CD4-positive, alpha-beta T cell (primary cell): Measurements from ENCODE around the gene KCNQ1OT1. TPM values are rescaled to one million over a fixed set of nuclear protein-coding genes. Genes with fewer than 3 reads are reported as not detected.

ENCODE experiments used
- ATAC-seq: fragments of 200-7000 bp; cut with Tn5 transposase; one replicate; pipeline ENCODE4 v1.10.0; 2022; ENCODE audit warnings: mild to moderate bottlenecking; ENCODE audit not compliant: poor library complexity
- CTCF ChIA-PET: fragments of 350-600 bp; sonication (Branson Sonifier 250); formaldehyde crosslinking; loops from one replicate; lab custom pipeline; 2021; ENCODE audit warnings: antibody characterized with exemption, inconsistent platforms; lab: Charles Lee
- POLR2A ChIA-PET: fragments of 350-600 bp; sonication (Branson Sonifier 250); formaldehyde crosslinking; loops from one replicate; lab custom pipeline; 2021; ENCODE audit warnings: antibody characterized with exemption, inconsistent platforms; lab: Charles Lee
- DNase-seq, 14 experiments: peaks; one replicate each; pipeline ENCODE4 v3.0.0-alpha.2; 2013 to 2020; ENCODE audit warnings: mixed read lengths in 2 of 14
- H3K27ac ChIP-seq, 2 donors: one replicate each; pipeline versions ENCODE4 v1.5.1 to v1.7.0; 2013; ENCODE audit warnings: low read length in 2 of 2, low read depth in 1 of 2, mild to moderate bottlenecking in 1 of 2
- H3K27me3 ChIP-seq, 2 experiments: 1 replicate in 1 of 2; 2 replicates in 1 of 2; pipeline versions ENCODE4 v1.6.1 to v1.7.0; 2013; ENCODE audit warnings: low read length in 2 of 2, control low read depth in 1 of 2, mild to moderate bottlenecking in 1 of 2, moderate library complexity in 1 of 2; ENCODE audit not compliant: insufficient read depth in 2 of 2, control insufficient read depth in 1 of 2
- H3K36me3 ChIP-seq: one replicate; pipeline ENCODE4 v1.6.1; 2013; ENCODE audit warnings: low read length, control low read depth; ENCODE audit not compliant: insufficient read depth
- H3K4me1 ChIP-seq: one replicate; pipeline ENCODE4 v1.6.1; 2013; ENCODE audit warnings: low read length, control low read depth; ENCODE audit not compliant: insufficient read depth
- H3K4me3 ChIP-seq: one replicate; pipeline ENCODE4 v1.5.1; 2013; ENCODE audit warnings: mild to moderate bottlenecking, low read length, moderate library complexity
- H3K9me3 ChIP-seq, 2 experiments: 1 replicate in 1 of 2; 2 replicates in 1 of 2; pipeline versions ENCODE4 v1.6.1 to v1.7.0; 2013; ENCODE audit warnings: low read length in 2 of 2, mild to moderate bottlenecking in 2 of 2, control low read depth in 1 of 2, moderate library complexity in 1 of 2; ENCODE audit not compliant: control insufficient read depth in 1 of 2, insufficient read depth in 1 of 2
- H3K27ac Mint-ChIP-seq: one replicate; pipeline ENCODE4 v1.8.0; 2020; ENCODE audit warnings: mixed read lengths
- H3K27me3 Mint-ChIP-seq: one replicate; pipeline ENCODE4 v1.8.0; 2021; ENCODE audit warnings: mixed read lengths
- H3K36me3 Mint-ChIP-seq: one replicate; pipeline ENCODE4 v1.8.0; 2021; ENCODE audit warnings: low read depth, mixed read lengths
- H3K4me1 Mint-ChIP-seq: one replicate; pipeline ENCODE4 v1.8.0; 2021; ENCODE audit warnings: low read depth, mixed read lengths
- H3K4me3 Mint-ChIP-seq: one replicate; pipeline ENCODE4 v1.8.0; 2020; ENCODE audit warnings: mild to moderate bottlenecking, mixed read lengths
- H3K9me3 Mint-ChIP-seq: one replicate; pipeline ENCODE4 v1.8.0; 2020; ENCODE audit warnings: mixed read lengths
- CTCF ChIP-seq: fragments of 200-600 bp; IDR thresholded peaks from one replicate; pipeline ENCODE4 v1.8.0; 2022; ENCODE audit warnings: antibody characterized with exemption, mild to moderate bottlenecking
- intact Hi-C, 2 experiments: fragments of 100-400 bp; cut with DNase I in 1 of 2; cut with micrococcal nuclease in 1 of 2; formaldehyde crosslinking; loops; one replicate each; pipeline versions ENCODE4 v1.15.1 to v1.9.0; 2023 to 2025; cut with DNase I, micrococcal nuclease
- total RNA-seq, 174 experiments: library from RNA in 2 of 174; stranded (reverse) in 2 of 174; gene quantifications; one replicate each; pipeline ENCODE4 v1.2.3 and lab custom pipeline; 2021 to 2026

KCNQ1OT1 gene
- total RNA-seq, 2 experiments from 2014 or later: 0.17 to 0.22 TPM

GRCh38 chr11:2586793-2587131 is 113.0 kb downstream of the KCNQ1OT1 start:
- no peak overlapping the region for H3K4me3 ChIP-seq
- Mint-ChIP-seq H3K4me3 (no peak overlapping the region), H3K4me1 (no peaks in the 10 kb centered on the region), H3K9me3 (no peaks in the 10 kb centered on the region), H3K27me3 (no peaks in the 10 kb centered on the region), H3K27ac (no peak overlapping the region), H3K36me3 (peaks cover 38% of the 10 kb centered on the region)
- ATAC-seq: no peak
- DNase-seq: peak in 1 of 14 experiments; percentile 31
- H3K9me3 ChIP-seq: peaks cover 0 to 14% of the 10 kb centered on the region in 2 experiments
- no peak for TF ChIP-seq CTCF
- POLR2A ChIA-PET: no interaction called here
- CTCF ChIA-PET: no interaction called here
- H3K4me1 ChIP-seq: no peaks in the 10 kb centered on the region
- no peak overlapping the region for H3K27ac ChIP-seq
- no peaks in the 10 kb centered on the region for H3K27me3 ChIP-seq
- intact Hi-C loops: no loop called here
- H3K36me3 ChIP-seq: peaks cover 30% of the 10 kb centered on the region

DNA sequence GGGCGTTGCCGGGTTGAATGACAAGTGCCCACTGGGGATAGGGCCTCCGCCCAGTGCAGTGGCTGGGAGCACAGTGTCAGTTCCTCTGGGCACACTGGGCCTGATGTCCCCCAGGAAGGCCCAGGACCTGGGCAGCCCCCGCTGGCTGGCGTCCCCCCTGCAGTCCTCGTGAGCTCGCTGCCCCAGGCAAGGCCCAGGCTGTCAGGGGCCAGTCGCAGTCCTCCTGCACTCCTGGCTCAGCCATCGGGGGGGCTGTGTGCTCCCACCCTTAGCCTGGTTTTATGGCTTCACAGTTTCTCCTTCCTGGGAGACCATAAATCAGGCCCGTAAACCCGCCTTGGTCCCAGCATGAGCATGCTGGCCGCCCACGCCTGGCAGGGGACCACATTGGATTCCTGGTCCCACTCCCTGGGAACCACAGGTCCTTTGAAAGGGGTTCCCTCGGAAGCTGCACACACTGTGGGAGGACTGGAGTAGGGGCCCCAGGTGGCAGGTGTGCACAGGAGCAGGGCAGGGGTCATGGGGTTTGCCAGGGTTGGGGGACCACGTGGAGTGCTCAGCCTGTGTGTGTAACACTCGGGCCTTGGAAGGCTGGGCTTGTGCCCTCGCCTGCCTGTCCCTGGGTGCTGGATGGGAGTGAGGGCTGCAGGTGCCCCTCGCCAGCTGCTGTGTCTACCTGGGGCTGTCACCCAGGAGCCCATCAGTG is 113.6 kb downstream of the KCNQ1OT1 start:
- intact Hi-C loops: no loop called here
- DNase-seq (peak in 1 of 14 experiments; percentile 26), ATAC-seq (no peak)
- H3K27ac ChIP-seq: no peak overlapping the region
- ChIA-PET CTCF (no interaction called here), POLR2A (no interaction called here)
- H3K9me3 ChIP-seq: peaks cover 0 to 10% of the 10 kb centered on the region in 2 experiments
- Mint-ChIP-seq H3K36me3 (peaks cover 34% of the 10 kb centered on the region), H3K4me3 (no peak overlapping the region), H3K27me3 (no peaks in the 10 kb centered on the region), H3K4me1 (no peaks in the 10 kb centered on the region), H3K27ac (no peak overlapping the region), H3K9me3 (no peaks in the 10 kb centered on the region)
- no peak overlapping the region for H3K4me3 ChIP-seq
- H3K36me3 ChIP-seq: peaks cover 30% of the 10 kb centered on the region
- H3K4me1 ChIP-seq: no peaks in the 10 kb centered on the region
- no peak for TF ChIP-seq CTCF
- no peaks in the 10 kb centered on the region for H3K27me3 ChIP-seq

GRCh38 chr11:2585566-2586086 is 114.2 kb downstream of the KCNQ1OT1 start:
- no peaks in the 10 kb centered on the region for H3K4me1 Mint-ChIP-seq
- no peak overlapping the region for H3K27ac Mint-ChIP-seq
- H3K36me3 ChIP-seq: peaks cover 28% of the 10 kb centered on the region
- ChIA-PET POLR2A (no interaction called here), CTCF (no interaction called here)
- no peaks in the 10 kb centered on the region for H3K4me1 ChIP-seq
- no peak overlapping the region for H3K4me3 Mint-ChIP-seq
- DNase-seq (peak in 1 of 14 experiments; percentile 23), ATAC-seq (no peak)
- intact Hi-C loops: no loop called here
- peaks cover 29% of the 10 kb centered on the region for H3K36me3 Mint-ChIP-seq
- H3K9me3 ChIP-seq: peaks cover 0 to 4% of the 10 kb centered on the region in 2 experiments
- no peaks in the 10 kb centered on the region for H3K27me3 ChIP-seq
- H3K4me3 ChIP-seq: no peak overlapping the region
- no peak for TF ChIP-seq CTCF
- H3K9me3 Mint-ChIP-seq: no peaks in the 10 kb centered on the region
- H3K27me3 Mint-ChIP-seq: no peaks in the 10 kb centered on the region
- no peak overlapping the region for H3K27ac ChIP-seq
